HEK293T (cell line): ENCODE results near the gene NKG7.

Source experiments
- ARNT ChIP-seq: fragments of 450-650 bp; IDR thresholded peaks from 2 replicates; pipeline ENCODE4 v1.6.1; 2017; ENCODE audit warnings: mild to moderate bottlenecking
- BHLHE40 ChIP-seq: fragments of 450-650 bp; IDR thresholded peaks from 2 replicates; pipeline ENCODE4 v1.6.1; 2016; ENCODE audit warnings: mild to moderate bottlenecking, moderate library complexity, borderline replicate concordance
- ZNF384 ChIP-seq: fragments of 450-650 bp; IDR thresholded peaks from 2 replicates; pipeline ENCODE4 v1.6.1; 2016
- TF ChIP-seq, protein P1 (sequence below): fragments of 450-650 bp; IDR thresholded peaks from 2 replicates; pipeline ENCODE4 v1.6.1; 2016

DNA sequence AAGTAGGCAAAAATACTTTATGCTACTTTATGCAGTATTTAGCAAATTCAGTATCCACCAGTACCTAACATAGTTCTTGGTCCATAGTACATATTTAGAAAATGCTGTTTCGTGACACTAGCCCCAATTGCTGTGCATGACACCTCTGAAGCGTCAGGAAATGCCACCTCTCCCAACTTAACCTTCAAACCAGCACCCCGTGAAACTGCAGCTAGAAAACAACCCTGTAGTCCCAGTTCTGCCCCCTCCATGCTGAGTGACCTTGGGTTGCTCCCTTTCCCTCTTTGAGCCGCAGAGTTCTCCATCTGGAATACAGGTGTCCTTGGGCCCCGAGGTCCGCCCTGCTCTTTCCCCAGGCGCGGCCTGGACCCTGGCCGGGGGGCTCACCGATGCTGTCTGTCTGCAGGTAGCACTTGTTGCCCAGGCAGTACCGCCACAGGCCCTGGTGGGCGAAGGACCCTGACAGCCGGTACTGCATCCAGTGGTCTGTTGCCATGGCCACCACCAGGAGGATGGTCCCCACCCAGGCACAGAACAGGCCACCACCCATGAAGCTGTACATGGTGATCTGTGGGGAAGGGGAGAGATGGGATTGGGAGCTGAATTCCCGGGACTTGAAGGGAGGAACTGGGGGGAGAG is 14.5 kb upstream of the NKG7 start:
- TF ChIP-seq, protein P1, sequence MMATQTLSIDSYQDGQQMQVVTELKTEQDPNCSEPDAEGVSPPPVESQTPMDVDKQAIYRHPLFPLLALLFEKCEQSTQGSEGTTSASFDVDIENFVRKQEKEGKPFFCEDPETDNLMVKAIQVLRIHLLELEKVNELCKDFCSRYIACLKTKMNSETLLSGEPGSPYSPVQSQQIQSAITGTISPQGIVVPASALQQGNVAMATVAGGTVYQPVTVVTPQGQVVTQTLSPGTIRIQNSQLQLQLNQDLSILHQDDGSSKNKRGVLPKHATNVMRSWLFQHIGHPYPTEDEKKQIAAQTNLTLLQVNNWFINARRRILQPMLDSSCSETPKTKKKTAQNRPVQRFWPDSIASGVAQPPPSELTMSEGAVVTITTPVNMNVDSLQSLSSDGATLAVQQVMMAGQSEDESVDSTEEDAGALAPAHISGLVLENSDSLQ: no peak
- TF ChIP-seq BHLHE40 (no peak), ZNF384 (no peak), ARNT (no peak)
